Ammon's horn (tissue), 1 donor: ENCODE data around the gene E2F2.
"Not testable (repeated sequence)": the region's sequence is repeated elsewhere in the genome, so short reads cannot be mapped to it uniquely, and the experiment has no call there.

ENCODE experiments used
- DNase-seq: peaks from one replicate; pipeline ENCODE4 v3.0.0-alpha.2; 2016; ENCODE audit warnings: low spot score

Gene E2F2

DNA sequence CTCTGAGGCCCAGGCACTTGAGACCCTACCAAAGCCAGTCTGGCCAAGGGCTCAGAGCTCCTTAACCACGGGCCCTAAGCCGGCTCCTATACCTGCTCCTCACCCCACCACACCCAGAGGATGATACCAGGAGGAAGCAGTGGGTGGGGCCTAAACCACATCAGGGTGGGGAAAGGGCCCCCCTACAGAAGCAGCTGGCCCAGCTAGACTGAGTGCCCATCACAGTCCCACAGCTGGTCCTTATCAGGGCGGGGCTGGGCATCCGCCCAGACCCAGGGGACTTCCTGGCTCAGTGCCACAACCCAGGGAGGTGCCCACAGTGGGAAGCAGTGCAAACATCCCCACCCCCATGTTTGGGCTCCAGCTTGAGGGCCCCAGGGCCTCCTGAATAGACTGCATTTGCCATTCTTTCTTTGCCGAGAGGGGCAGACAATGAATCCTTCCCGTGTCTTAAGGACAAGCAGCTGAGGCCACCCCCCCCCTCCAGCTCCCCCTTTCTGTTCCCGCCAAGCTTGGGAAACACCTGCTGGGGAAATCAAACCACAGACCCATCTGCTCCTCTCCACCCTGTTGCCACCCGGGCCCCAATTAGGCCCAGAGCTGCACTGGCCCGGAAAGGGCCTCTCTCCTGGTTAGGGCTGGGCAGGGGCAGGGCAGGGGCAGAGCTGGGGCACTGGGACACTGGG is 6.2 kb downstream of the E2F2 start:
- no peak for DNase-seq

GRCh38 chr1:23524163-23524562 is 6.9 kb downstream of the E2F2 start:
- no peak for DNase-seq

DNA sequence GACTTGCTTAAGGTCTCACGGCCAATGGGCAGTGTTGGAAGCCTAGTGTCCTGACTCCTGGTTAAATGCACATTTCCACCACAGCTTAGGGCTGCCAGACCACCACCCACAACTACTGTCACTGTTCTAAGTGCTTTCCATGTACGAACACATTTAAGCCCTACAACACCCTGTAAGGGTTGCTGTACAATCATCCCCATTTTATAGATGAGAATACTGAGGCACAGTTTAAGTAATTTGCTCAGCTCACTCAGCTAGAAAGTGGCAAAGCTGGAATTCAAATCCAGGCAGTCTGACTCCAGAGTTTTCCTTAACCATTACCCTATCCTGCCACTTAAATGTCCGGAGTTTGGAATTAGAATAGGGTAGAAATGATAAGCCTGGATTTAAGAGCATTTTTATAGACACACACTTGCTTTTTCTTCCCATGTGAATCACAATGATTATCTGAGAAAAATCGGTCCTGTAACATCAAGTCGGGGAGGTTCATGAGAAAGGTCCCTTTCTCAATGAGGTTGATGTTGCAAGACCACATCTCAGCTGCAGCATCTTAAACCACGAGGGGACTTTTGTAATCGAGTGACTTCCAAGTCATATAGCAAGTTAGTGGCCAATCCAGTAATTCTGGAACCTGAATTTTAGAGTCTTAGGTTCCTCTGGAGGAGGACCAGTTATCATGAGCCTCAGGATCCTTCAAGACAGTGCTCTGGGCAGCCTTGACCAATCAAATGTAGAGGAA is 8.6 kb downstream of the E2F2 start:
- DNase-seq, result no peak

DNA sequence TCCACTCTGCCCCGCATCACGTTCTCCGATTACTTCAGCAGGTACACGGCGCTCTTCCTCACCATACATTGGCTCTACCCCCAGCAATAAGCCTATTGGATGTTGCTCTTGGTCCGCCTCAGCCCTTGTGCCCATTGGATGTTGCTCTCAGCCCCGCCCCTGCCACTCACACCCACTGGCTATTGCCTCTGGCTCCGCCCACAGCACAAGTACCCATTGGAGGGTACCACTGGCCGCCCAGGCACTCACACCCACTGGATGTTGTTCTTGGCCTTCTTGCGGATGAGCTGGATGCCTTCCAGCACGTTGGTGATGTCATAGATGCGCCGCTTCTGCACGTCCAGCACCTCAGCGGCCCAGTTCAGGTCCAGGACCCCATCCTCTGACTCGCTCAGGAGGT is 9.4 kb downstream of the E2F2 start:
- no peak for DNase-seq

GRCh38 chr1:23517581-23517980 is 13.5 kb downstream of the E2F2 start:
- DNase-seq, result no peak

- no peak for DNase-seq
Observed at GRCh38 chr1:23515905-23516304, 15.1 kb downstream of the E2F2 start.

- DNase-seq, result no peak
Observed at GRCh38 chr1:23514111-23514679, 16.8 kb downstream of the E2F2 start.

DNA sequence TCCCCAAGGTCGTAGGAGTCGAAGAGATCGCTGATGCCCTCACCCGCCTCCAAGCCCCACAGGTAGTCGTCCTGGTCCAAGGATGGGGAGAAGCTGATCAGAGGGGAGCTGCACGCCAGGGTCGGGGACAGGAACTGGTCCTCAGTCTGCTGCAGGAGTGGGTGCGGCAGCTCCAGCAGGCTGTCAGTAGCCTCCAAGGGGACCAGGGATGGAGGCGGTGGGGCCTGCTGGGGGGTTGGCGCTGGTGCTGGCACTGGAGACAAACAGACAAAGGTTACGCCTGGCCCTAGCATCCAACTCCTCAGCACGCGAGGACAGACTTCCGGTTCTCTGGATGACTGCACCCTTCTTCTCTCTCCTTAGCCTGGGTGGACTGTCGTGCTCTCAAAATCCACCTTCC is 21.1 kb downstream of the E2F2 start:
- no peak for DNase-seq

DNA sequence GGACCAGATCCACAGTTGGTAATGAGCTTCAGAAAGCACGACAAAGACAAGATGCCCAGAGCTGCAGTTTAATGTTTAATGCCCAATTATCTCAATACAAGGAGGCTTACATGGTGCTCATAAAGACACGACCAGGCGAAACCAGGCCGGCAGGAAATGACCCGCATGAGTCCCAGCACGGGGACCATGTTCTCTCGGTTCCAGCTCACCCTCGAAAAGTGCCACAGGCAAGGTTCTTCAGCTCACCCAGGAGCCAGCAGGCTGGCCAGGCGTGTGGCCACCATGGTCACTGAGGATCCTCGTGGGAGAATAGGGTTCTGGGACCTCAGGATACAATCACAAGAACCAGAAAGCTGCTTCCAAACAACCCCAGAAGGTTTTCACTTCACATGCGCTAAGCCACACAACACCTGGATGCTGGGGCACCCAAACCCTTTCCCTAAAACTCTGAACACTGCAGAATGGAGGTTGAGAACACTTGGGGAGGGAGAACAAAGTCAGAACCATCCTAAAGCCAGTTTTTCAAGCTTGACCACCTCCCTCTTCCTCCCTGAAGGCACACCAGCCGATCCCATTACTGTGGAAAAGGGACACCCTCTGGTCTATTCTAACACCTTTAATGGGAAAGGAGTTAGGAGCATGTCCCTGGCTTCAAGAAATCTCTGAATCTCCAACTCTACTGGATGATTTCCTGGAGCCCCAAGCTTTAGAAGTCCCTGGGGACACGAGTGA is 24.5 kb downstream of the E2F2 start:
- DNase-seq, result no peak

GRCh38 chr1:23505851-23506250 is 25.2 kb downstream of the E2F2 start:
- no peak for DNase-seq

DNA sequence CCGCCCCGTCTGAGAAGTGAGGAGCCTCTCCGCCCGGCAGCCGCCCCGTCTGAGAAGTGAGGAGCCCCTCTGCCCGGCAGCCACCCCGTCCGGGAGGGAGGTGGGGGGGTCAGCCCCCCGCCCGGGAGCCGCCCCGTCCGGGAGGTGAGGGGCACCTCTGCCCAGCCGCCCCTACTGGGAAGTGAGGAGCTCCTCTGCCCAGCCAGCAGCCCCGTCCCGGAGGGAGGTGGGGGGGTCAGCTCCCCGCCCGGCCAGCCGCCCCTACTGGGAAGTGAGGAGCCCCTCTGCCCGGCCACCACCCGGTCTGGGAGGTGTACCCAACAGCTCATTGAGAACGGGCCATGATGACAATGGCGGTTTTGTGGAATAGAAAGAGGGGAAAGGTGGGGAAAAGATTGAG is 26.9 kb downstream of the E2F2 start:
- not testable (repeated sequence) for DNase-seq

DNA sequence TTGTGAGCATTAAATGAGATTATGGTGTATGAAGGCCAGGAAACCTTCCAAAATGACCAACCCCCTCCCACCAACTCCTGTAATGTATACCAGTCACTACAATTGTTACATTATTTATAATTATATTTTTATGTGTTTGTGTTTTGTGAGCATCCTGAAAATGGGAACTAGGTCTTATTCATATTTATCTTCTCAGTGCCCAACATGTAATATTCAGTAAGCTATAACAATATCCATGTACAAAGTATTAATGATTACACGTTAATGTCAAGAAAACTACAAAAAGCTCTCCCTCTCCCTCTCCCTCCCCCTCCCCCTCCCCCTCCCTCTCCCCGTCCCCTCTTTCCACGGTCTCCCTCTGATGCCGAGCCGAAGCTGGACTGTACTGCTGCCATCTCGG is 28.1 kb downstream of the E2F2 start:
- no peak for DNase-seq

GRCh38 chr1:23500466-23500865 is 30.6 kb downstream of the E2F2 start:
- no peak for DNase-seq

DNA sequence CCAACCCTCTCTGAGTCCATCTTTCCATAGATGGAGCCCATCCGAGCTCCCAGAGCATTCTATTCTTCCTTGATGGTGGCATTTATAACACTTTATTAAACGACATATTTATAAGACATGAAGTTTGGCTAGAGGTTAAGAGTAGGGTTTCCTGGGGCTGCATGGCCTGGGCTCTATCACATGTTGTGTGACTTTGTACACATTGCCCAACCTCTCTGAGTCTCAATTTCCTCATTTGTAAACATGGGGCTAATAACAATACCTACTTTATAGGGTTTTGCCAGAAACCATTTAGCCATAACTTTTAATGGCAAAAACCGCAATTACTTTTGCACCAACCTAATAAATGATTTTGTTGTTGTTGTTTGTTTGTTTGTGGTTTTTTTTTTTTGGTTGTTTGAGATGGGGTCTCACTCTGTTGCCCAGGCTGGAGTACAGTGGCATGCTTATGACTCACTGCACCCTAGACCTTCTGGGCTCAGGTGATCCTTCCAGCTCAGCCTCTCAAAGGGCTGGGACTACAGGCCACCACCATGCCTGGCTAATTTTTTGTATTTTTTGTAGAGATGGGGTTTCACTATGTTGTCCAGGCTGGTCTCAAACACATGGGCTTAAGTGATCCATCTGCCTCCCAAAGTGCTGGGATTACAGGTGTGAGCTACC is 33.1 kb downstream of the E2F2 start:
- DNase-seq, result no peak

- no peak for DNase-seq
Observed at GRCh38 chr1:23496490-23497181, 34.4 kb downstream of the E2F2 start.

- not testable (repeated sequence) for DNase-seq
Observed at GRCh38 chr1:23494836-23495235, 36.2 kb downstream of the E2F2 start.

GRCh38 chr1:23492776-23493175 is 38.3 kb downstream of the E2F2 start:
- not testable (repeated sequence) for DNase-seq

DNA sequence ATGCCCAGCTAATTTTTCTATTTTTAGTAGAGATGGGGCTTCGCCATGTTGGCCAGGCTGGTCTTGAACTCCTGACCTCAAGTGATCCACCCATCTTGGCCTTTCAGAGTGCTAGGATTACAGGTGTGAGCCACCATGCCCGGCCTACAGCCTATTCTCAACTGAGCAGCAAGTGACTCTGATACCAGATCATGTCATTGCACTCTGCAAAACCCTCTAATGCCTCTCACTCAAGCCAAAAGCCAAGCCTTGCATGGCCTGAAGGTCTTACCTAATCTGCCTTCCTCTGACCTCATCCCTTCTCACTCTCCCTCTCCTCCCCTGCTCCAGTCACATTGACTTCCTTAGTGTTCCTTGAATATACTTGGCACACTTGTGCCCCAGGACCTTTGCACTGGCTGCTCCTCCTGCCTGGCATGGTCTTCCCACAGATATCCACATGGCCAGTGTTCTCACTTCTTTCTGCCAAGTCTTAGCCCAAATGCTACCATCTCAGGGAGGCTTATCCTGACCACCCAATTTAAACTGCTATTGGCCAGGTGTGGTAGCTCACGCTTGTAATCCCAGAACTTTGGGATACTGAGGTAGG is 38.8 kb downstream of the E2F2 start:
- no peak for DNase-seq

- no peak for DNase-seq
Observed at GRCh38 chr1:23489842-23490241, 41.2 kb downstream of the E2F2 start.

DNA sequence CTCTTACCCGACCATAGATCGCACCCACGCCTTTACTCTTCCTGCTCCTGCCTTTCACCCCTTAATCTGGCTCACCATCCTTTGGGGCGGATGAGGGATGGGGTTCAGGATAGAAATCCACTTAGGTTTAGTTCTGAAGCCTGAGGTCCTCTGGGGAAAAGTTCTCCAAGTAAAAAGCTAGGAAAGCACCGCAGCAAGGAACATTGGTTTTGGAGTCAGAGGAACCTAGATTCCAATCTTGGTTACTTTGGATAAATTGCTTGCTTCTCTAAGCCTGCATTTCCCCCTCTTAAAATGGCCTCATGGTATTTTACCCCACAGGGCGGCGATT is 46.1 kb downstream of the E2F2 start:
- no peak for DNase-seq

DNA sequence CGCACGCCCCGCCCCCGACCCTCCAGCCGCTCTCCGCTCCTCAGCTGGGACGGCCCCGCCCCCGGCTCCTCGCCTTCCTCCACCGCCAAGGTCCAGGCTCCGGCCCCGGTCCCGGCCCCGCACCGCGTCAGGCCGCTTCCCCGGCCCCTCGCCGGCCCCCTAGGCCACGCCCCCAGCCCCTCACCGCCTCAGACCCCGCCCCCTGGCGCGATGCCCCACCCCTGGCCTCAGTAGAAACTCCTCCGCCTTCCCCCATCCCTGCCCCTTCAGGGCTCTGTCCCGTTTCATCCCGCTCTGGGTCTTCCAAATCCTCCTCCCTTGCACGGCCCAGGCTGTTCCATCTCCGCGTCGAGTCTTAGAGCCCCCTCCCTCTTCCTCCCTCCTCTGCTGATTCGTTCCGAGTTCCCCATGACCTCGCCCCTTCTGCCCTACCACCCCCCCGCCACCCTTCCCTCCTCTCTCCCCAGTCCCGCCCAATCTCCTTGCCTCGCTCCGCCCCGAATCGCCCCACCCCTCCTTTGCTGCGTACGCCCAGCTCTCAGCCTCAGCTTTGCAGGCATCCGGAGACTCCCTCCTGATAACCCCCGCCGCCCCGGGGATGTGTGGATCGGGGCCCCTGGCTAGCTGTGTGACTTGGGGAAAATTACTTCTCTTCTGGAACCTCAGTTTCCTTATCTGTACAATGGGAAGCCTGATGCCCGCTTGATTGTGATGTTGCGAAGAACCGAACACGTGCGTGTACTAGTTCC is 46.6 kb downstream of the E2F2 start:
- peak; percentile 89 for DNase-seq
